Neural progenitor cell (in vitro differentiated cells): ENCODE results near the gene KRT15.

ENCODE experiments used
- CTCF ChIP-seq: fragments of 200-600 bp; sonication (generic); IDR thresholded peaks from 2 replicates; pipeline ENCODE4 v1.5.1; 2017; ENCODE audit warnings: antibody characterized with exemption, mild to moderate bottlenecking
- EZH2 ChIP-seq: fragments of 200-600 bp; sonication (generic); IDR thresholded peaks from 2 replicates; pipeline ENCODE4 v1.6.1; 2017; ENCODE audit warnings: antibody characterized with exemption, mild to moderate bottlenecking, moderate library complexity
- EZH2phosphoT487 ChIP-seq: fragments of 200-600 bp; sonication (generic); IDR thresholded peaks from 2 replicates; pipeline ENCODE4 v1.6.1; 2017; ENCODE audit warnings: antibody characterized with exemption

- TF ChIP-seq CTCF: no peak
- TF ChIP-seq EZH2phosphoT487: no peak
- TF ChIP-seq EZH2: no peak
Measured at GRCh38 chr17:41504246-41504977, 14.3 kb downstream of the KRT15 start.
